D721Med (cell line): ENCODE results near the gene MLYCD.

Experiments
- DNase-seq: peaks from one replicate; pipeline ENCODE4 v3.0.0; 2011; ENCODE audit warnings: low spot score; ENCODE audit not compliant: insufficient read length
- FAIRE-seq: peaks from 2 replicates; lab custom pipeline; 2011; peaks lifted over from hg19 to GRCh38; lab: Jason Lieb, UNC
- CTCF ChIP-seq: IDR thresholded peaks from 2 replicates; pipeline ENCODE4 v1.5.1; 2012; ENCODE audit warnings: mild to moderate bottlenecking, control low read depth; ENCODE audit not compliant: insufficient read depth; ENCODE audit errors: missing control alignments

MLYCD gene

DNA sequence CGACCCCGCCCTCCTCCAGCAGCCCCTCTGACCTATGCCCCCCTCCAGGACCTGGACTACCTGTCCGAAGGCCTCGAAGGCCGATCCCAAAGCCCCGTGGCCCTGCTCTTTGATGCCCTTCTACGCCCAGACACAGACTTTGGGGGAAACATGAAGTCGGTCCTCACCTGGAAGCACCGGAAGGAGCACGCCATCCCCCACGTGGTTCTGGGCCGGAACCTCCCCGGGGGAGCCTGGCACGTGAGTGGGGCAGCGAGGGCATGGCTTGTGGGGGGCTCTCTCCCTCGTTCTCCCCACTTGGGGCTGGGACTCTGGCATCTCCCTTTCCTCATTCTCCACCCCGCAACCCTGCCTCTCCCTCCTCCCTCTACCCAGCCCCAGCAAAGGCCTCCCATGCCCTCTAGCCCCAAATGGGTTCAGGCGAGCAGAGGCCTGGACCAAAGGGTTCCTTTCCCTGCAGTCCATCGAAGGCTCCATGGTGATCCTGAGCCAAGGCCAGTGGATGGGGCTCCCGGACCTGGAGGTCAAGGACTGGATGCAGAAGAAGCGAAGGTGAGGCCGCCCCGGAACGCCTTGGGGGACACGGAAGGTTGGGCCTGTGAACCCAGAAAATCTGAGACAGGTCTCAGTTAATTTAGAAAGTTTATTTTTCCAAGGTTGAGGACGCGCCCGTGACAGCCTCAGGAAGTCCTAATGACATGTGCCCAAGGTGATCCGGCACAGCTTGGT is 61.8 kb downstream of the MLYCD start:
- no peak for TF ChIP-seq CTCF
- DNase-seq = no peak
- FAIRE-seq = no peak

DNA sequence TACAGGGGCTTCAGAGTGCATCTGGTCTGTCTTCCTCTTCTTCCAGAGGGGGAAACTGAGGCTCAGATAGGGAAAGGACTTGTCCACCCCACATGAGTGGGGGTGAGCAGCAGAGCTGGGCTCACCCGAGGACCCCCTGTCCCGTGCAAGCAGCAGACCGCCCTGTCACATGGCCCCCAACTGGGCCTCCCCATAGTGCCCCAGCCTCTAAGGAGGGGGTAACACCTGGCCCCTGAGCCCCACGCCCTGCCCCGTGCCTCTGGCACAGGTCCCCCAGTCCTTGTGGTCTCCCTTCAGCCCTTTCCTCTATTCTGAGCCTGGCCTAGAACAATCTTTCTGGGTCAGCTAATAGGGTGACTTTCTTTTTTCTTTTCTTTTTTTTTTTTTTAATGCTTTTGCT is 62.7 kb downstream of the MLYCD start:
- DNase-seq = no peak
- no peak for TF ChIP-seq CTCF
- FAIRE-seq = no peak

GRCh38 chr16:83963277-83964119 is 64.6 kb downstream of the MLYCD start:
- FAIRE-seq = no peak

GRCh38 chr16:83964684-83965443 is 65.9 kb downstream of the MLYCD start:
- no peak for TF ChIP-seq CTCF
- no peak for DNase-seq
- no peak for FAIRE-seq

More at GRCh38 chr16:83963277-83964119, 64.6 kb downstream of the MLYCD start:
- TF ChIP-seq CTCF = no peak
- DNase-seq = no peak

DNA sequence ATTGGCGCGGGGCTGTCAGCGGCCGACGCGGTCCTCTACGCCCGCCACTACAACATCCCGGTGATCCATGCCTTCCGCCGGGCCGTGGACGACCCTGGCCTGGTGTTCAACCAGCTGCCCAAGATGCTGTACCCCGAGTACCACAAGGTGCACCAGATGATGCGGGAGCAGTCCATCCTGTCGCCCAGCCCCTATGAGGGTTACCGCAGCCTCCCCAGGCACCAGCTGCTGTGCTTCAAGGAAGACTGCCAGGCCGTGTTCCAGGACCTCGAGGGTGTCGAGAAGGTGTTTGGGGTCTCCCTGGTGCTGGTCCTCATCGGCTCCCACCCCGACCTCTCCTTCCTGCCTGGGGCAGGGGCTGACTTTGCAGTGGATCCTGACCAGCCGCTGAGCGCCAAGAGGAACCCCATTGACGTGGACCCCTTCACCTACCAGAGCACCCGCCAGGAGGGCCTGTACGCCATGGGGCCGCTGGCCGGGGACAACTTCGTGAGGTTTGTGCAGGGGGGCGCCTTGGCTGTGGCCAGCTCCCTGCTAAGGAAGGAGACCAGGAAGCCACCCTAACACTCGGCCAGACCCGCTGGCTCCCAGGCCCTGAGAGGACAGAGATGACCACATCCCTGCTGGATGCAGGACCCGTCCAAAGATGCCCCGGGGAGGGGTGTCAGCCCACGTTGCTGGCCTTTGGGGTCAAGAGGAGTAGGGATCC is 66.7 kb downstream of the MLYCD start:
- no peak for DNase-seq
- TF ChIP-seq CTCF = no peak
- no peak for FAIRE-seq

DNA sequence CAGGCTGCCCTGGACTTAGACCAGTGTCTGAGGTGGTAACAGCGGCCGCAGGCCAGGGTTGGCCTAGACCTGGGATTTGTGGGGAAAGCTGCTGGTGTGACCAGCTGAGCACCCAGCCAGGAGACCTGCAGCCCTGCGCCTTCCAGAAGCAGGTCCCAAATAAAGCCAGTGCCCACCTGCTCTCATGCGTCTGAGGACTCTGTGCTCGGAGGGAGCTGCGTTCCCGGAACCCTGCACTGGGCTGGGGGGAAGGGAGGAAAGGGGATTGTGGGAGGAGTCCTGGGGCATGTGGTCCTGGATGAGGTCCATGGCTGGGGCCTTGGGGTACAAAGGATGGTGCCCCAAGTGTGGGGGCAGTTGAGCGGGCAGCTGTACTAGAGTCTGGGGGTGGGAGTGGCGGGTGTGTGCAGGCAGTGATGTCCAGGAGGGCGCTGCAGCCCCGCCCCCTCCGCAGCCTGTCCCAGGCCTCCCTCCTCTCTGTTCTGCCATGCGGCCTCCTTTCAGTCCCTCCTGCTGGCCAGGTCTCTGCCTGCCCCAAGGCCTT is 67.3 kb downstream of the MLYCD start:
- TF ChIP-seq CTCF = no peak
- FAIRE-seq = no peak
- DNase-seq = no peak
